Measurements from ENCODE around the gene ZDHHC8. TPM values are rescaled to one million over a fixed set of nuclear protein-coding genes. Genes with fewer than 3 reads are reported as not detected.

Gene ZDHHC8
- total and polyA plus RNA-seq, 2 experiments from 2014 or later: 30.3 to 53.4 TPM

- DNase-seq (ENCODE audit: low read depth in 1 of 2, low spot score in 1 of 2): no peak
- TF ChIP-seq, protein P1, sequence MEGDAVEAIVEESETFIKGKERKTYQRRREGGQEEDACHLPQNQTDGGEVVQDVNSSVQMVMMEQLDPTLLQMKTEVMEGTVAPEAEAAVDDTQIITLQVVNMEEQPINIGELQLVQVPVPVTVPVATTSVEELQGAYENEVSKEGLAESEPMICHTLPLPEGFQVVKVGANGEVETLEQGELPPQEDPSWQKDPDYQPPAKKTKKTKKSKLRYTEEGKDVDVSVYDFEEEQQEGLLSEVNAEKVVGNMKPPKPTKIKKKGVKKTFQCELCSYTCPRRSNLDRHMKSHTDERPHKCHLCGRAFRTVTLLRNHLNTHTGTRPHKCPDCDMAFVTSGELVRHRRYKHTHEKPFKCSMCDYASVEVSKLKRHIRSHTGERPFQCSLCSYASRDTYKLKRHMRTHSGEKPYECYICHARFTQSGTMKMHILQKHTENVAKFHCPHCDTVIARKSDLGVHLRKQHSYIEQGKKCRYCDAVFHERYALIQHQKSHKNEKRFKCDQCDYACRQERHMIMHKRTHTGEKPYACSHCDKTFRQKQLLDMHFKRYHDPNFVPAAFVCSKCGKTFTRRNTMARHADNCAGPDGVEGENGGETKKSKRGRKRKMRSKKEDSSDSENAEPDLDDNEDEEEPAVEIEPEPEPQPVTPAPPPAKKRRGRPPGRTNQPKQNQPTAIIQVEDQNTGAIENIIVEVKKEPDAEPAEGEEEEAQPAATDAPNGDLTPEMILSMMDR (IDR thresholded peaks at IDR 0.05; ENCODE audit: low read depth, low read length): no peak
- Histone ChIP-seq H3K4me1 (ENCODE audit: low read depth) (no peaks in the 10 kb centered on the region), H3K4me3 (no peak overlapping the region), H3K27me3 (no peaks in the 10 kb centered on the region), H3K27ac (no peak overlapping the region), H3K36me3 (no peaks in the 10 kb centered on the region), H3K9me3 (ENCODE audit: low read depth) (no peaks in the 10 kb centered on the region)
Measured at GRCh38 chr22:20179455-20180244, 48.0 kb downstream of the ZDHHC8 start.

DNA sequence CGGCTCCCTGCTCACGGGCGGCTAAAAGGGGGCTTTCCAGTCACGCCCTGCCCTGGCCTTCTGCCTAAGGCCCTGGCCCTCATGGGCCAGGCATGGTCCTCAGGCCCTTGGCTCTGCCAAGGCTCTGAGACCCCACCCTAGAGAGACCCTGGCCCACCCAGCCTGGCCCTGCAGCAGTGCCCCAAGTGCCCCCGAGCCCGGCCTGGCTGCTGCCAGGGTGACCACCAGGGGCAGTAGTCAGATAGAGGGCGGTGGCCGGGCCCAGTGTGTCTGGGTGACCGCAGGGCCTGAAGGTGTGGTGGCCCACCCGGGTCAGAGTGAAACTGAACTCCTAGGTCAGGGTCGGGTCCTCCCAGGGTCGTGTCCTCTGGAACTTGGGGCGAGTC is 48.6 kb downstream of the ZDHHC8 start:
- no peaks in the 10 kb centered on the region for H3K27me3 ChIP-seq
- no peak for DNase-seq (ENCODE audit: low read depth in 1 of 2, low spot score in 1 of 2)
- H3K9me3 ChIP-seq (ENCODE audit: low read depth): no peaks in the 10 kb centered on the region
- H3K27ac ChIP-seq: no peak overlapping the region
- TF ChIP-seq, protein P1 (IDR thresholded peaks at IDR 0.05; ENCODE audit: low read depth, low read length): peak; percentile 29
- H3K36me3 ChIP-seq: no peaks in the 10 kb centered on the region
- H3K4me1 ChIP-seq (ENCODE audit: low read depth): no peaks in the 10 kb centered on the region
- H3K4me3 ChIP-seq: no peak overlapping the region

DNA sequence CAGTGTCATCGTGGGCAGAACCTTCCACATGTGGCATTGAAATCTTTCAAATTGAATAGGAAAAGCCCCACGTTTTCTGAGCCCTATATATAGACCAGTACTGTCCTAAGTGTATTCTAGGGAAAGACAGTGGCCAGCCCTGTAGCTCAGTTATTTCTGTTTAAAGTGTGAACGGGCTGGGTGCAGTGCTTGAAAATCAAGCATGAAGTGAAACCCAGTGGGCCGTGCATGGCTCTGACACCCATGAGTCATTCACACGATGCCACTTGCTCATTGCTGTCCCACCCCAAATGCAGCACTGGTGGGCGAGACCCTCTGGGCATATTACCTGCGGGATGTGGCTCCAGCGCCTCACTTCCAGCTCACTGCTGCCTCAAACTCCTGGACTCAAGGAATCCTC is 49.0 kb downstream of the ZDHHC8 start:
- Histone ChIP-seq H3K9me3 (ENCODE audit: low read depth) (no peaks in the 10 kb centered on the region), H3K4me1 (ENCODE audit: low read depth) (peaks cover 1% of the 10 kb centered on the region), H3K27ac (no peak overlapping the region)

DNA sequence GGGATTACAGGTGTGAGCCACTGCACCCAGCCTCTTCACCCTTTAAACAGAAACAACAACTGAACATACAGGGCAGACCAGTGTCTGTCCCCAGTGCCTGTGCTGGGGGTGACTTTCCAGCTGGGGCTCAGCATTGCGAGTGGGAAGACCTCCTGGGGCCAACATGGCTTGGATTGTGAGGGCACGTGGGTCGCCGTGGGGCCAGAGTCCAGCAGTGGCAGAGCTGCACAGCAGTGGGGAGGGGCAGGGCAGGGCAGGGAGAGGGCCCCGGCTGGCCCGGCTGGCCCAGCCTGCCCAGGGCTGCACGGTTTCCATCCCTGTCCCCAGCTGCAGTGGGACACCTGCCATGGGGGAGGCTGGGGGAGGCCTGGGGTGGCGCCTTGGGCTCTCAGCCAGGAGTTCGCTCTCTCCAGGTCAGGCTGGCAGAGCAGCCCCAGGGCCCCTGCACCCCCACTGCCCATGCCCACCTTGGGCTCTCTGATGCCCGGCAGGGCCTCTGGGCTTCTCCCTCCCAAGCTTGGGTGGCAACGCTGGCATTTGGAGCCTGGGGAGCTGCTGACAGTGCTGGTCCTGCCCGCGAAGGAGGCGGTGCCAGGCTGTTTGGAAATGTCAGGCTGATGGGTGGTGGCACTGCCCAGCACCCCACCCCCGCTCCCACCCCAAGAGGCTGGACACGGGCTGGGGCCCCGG is 49.7 kb downstream of the ZDHHC8 start:
- Histone ChIP-seq H3K4me1 (ENCODE audit: low read depth) (peaks cover 3% of the 10 kb centered on the region), H3K36me3 (no peaks in the 10 kb centered on the region), H3K4me3 (no peak overlapping the region), H3K9me3 (ENCODE audit: low read depth) (no peaks in the 10 kb centered on the region), H3K27me3 (no peaks in the 10 kb centered on the region), H3K27ac (no peak overlapping the region)
- TF ChIP-seq, protein P1 (IDR thresholded peaks at IDR 0.05; ENCODE audit: low read depth, low read length): no peak
- DNase-seq (ENCODE audit: low read depth in 1 of 2, low spot score in 1 of 2): no peak

More for the DNA sequence above, 49.0 kb downstream of the ZDHHC8 start:
- TF ChIP-seq, protein P1 (IDR thresholded peaks at IDR 0.05; ENCODE audit: low read depth, low read length): peak; percentile 2
- Histone ChIP-seq H3K36me3 (no peaks in the 10 kb centered on the region), H3K27me3 (no peaks in the 10 kb centered on the region), H3K4me3 (no peak overlapping the region)
- DNase-seq (ENCODE audit: low read depth in 1 of 2, low spot score in 1 of 2): no peak

- Histone ChIP-seq H3K36me3 (no peaks in the 10 kb centered on the region), H3K27ac (no peak overlapping the region), H3K9me3 (ENCODE audit: low read depth) (no peaks in the 10 kb centered on the region), H3K27me3 (no peaks in the 10 kb centered on the region), H3K4me1 (ENCODE audit: low read depth) (peaks cover 3% of the 10 kb centered on the region), H3K4me3 (no peak overlapping the region)
- TF ChIP-seq, protein P1 (IDR thresholded peaks at IDR 0.05; ENCODE audit: low read depth, low read length): no peak
- DNase-seq (ENCODE audit: low read depth in 1 of 2, low spot score in 1 of 2): no peak
Measured at GRCh38 chr22:20181884-20182236, 50.3 kb downstream of the ZDHHC8 start.
